ENCODE data around the gene CALR. TPM values are rescaled to one million over a fixed set of nuclear protein-coding genes. Genes with fewer than 3 reads are reported as not detected.
A peak's percentile ranks its signal among the peaks of the same experiment; 100 is the strongest.

The CALR gene
- total and polyA plus RNA-seq, 9 of the 15 experiments (the other 6 are each of a cell fraction or from before 2014, with no cell fraction given), result 126 to 811 (median 642) TPM

GRCh38 chr19:12938779-12939601, 581 bp downstream of the CALR start (continued):
- 0 out of 2 replicates have a peak, but pooled peaks have one; percentile 75 for TF ChIP-seq FOXK1 (CRISPR knock-in tag; IDR thresholded peaks at IDR 0.05; ENCODE audit: borderline replicate concordance)
- TF ChIP-seq ZNF133 (CRISPR knock-in tag; IDR thresholded peaks at IDR 0.05), result no peak
- TF ChIP-seq PHB2 (IDR thresholded peaks at IDR 0.05; ENCODE audit: low read depth), result no peak
- TF ChIP-seq ZNF354B (CRISPR knock-in tag; IDR thresholded peaks at IDR 0.05), result no peak
- no peak for TF ChIP-seq ETS2 (tag; IDR thresholded peaks at IDR 0.05; ENCODE audit: borderline replicate concordance, poor library complexity, severe bottlenecking)
- TF ChIP-seq HMGXB4 (CRISPR knock-in tag; IDR thresholded peaks at IDR 0.05), result peak; percentile 27
- TF ChIP-seq FOXJ2 (tag; IDR thresholded peaks at IDR 0.05), result no peak
- TF ChIP-seq ATF6 (CRISPR knock-in tag; IDR thresholded peaks at IDR 0.05), result no peak
- TF ChIP-seq SLC30A9 (CRISPR knock-in tag; IDR thresholded peaks at IDR 0.05), result no peak
- TF ChIP-seq ESRRA (IDR thresholded peaks at IDR 0.05; ENCODE audit: borderline replicate concordance, low read depth), result no peak
- TF ChIP-seq ZNF77 (CRISPR knock-in tag; IDR thresholded peaks at IDR 0.05), result no peak
- 0 out of 2 replicates have a peak, but pooled peaks have one; percentile 12 for TF ChIP-seq USF1 (CRISPR knock-in tag; IDR thresholded peaks at IDR 0.05)
- peak; percentile 47; the same call in 1 of the 2 replicates for TF ChIP-seq ZFX (CRISPR knock-in tag; IDR thresholded peaks at IDR 0.05)
- TF ChIP-seq MEF2D (tag; conservative IDR thresholded peaks at IDR 0.05; ENCODE audit: low read depth), result no peak
- TF ChIP-seq MLX (CRISPR knock-in tag; conservative IDR thresholded peaks at IDR 0.05), result no peak
- TF ChIP-seq JUN (IDR thresholded peaks at IDR 0.05; ENCODE audit: borderline replicate concordance, low read depth, low read length), result peak; percentile 4; the same call in 1 of the 2 replicates
- no peak for TF ChIP-seq JUN (CRISPR knock-in tag; IDR thresholded peaks at IDR 0.05; ENCODE audit: borderline replicate concordance)
- TF ChIP-seq MECOM (CRISPR knock-in tag; IDR thresholded peaks at IDR 0.05), result no peak
